Suppressor macrophage (primary cell): Measurements from ENCODE around the gene SIRT7.

Source experiments
- DNase-seq, 4 experiments: peaks; one replicate each; pipeline ENCODE4 v3.0.0-alpha.2; 2020 to 2022

SIRT7 gene

DNA sequence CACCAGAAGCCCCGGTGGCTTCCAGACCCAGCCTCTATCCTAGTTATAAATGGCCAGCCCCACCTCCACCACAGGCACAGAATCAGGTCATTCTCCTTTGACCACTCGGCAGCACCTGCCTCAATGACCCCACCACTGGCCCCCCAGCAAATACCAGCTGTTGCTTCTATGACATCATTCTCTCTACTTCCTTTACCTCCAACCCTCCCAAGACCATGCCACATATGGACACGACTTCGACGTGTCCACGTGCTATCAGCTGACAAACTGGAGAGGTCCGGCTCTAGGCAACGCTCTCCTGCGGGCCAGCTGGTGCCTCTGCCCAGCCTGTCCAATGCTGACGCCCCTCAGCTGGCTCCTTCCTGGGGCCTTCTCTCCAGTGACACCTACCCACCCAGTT is 32.5 kb downstream of the SIRT7 start:
- DNase-seq = no peak

DNA sequence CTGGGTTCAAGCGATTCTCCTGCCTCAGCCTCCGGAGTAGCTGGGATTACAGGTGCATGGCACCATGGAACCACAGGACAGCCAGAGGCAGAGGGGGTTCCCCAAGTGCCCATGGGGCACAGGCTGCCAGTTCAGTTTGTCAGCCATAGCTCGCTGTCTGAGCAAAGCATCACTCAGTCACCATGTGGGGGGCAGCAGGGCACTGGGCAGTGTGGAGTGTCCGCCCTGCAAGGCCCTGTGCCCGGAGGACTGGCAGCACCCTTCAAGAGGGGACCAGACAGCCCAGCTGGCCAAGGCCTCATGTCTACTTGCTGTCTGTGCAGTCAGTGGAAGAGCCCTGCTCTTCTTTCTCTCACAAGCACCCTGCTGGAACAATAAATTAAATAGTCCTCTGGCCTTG is 33.0 kb downstream of the SIRT7 start:
- no peak for DNase-seq

GRCh38 chr17:81884520-81884919 is 33.5 kb downstream of the SIRT7 start:
- DNase-seq = no peak

GRCh38 chr17:81879121-81879520 is 38.9 kb downstream of the SIRT7 start:
- no peak for DNase-seq

DNA sequence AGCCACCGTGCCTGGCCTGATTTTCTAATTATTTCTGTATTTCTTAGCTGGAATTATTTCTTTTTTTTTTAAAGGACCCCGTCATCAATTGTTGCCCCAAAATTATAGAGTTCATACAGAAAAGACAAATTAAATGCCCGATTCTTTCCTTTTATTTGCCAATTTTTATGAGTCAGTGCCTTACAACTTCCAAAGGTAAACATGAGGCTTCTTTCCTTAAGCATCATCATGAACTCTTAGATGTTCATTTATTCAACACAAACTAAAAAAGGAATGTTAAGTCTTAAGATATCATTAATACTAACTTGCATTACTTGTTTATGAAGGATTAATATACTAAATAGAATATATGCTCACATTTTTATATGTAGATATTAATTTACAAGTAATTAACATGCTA is 39.7 kb downstream of the SIRT7 start:
- DNase-seq = no peak

- no peak for DNase-seq
Observed at GRCh38 chr17:81877569-81877968, 40.4 kb downstream of the SIRT7 start.

DNA sequence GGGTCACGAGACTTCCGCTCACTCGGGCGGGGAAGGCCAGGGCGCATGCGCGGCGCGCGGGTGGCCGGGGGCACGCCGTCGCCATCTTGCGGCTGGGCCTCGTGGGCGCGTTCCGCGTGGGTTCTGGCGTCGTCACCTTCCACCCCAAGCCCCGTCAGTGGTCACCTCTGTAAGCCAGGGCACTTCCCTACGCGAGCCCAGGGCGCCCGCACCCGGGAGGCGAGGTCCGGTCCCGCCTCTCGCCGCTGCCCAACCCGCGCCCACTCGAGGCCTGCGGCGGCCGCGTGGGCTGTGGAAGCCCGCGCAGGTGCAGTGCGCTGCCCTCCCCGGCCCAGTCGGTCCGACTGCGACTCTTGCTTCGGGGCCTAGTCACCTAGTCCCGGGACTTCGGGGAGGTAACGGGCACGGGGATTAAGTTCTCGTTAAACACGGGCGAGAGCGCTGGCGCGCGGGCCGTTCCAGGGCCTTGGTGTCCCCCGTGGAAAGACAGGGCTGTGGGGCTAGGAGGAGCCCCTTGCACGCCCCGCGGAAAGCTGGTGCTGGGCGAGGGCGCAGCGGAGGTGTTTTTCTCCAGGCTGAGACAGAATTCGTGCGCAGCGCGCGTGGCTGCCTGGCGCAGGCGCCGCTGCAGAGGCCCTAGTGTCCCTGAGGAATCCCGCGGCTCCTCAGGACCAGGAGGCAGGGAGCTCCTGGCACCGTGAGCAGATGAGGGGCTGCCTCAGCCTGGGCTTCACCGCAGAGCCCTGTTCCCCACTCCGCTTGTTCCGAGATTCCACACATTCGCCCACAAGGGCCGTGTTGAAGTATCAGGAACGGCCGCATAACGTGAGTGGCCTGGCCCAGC is 46.4 kb downstream of the SIRT7 start:
- DNase-seq = peak; percentile 97 to 99 (median 98)

- DNase-seq = no peak
Observed at GRCh38 chr17:81870981-81871386, 47.0 kb downstream of the SIRT7 start, which contains the start of gene ARHGDIA. TSS of gene ARHGDIA (minus strand) at chr17:81871337. CDS start at chr17:81869930, 1,407 bp downstream.

- peak; percentile 70 to 85 (median 74) for DNase-seq
Observed at GRCh38 chr17:81870131-81870980, 47.6 kb downstream of the SIRT7 start.

- DNase-seq = peak in 3 of 4 experiments; percentile 33 to 61 (median 48)
Observed at GRCh38 chr17:81869221-81870130, 48.5 kb downstream of the SIRT7 start.

DNA sequence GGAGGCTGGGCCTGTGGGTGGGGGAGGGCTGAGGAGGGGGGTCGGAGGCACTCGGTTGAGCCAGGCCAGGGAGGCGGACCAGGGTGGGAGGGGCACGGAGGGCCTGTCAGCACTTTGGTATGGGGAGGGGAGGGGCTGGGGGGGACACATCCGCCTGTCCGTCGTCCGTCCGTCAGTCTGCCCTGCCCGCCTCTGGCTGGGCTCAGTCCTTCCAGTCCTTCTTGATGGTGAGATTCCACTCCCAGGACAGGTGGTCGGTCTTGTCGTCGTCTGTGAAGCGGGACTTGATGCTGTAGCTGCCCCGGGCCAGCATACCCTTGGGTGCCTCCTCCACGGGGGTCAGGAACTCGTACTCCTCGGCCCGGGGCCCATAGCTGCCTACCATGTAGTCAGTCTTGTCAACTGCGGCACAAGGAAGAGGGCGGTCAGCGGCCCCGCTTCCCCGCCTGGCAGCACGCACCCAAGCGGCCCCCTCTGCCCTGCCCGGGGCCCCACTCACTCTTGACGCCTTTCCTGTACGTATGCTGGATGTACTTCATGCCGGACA is 49.2 kb downstream of the SIRT7 start:
- no peak for DNase-seq

DNA sequence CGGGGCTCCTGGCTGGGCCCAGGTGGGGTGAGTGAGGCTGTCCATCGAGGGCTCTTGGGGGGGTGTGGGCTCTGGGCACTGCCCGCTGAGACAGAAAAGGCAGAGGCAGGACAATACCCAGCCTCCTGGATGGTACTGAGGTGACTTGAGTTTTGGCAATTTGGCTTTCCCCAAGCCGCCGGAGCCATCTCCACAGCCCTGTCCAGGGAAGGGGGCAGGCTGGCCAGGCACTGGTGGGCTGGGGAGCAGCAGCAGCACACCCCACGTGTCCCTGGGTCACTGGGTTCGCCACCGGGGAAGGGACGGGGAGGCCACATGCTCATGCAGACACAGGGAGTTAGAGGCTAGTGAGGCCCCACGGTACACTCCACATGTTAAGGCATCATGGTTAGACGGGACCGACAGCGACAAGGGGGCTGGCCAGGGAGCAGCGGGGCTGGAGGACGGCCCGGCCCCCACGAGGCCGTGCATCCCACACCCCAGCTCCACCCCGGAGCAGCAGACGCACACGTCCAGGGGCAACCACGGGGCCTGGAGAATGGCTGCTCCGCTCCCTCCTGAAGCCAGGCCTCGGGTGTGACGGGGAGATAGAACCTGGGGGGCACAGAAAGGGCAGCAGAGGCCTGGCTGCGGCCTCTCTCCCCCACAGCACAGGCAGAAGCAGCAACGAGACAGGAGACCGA is 49.8 kb downstream of the SIRT7 start:
- no peak for DNase-seq

DNA sequence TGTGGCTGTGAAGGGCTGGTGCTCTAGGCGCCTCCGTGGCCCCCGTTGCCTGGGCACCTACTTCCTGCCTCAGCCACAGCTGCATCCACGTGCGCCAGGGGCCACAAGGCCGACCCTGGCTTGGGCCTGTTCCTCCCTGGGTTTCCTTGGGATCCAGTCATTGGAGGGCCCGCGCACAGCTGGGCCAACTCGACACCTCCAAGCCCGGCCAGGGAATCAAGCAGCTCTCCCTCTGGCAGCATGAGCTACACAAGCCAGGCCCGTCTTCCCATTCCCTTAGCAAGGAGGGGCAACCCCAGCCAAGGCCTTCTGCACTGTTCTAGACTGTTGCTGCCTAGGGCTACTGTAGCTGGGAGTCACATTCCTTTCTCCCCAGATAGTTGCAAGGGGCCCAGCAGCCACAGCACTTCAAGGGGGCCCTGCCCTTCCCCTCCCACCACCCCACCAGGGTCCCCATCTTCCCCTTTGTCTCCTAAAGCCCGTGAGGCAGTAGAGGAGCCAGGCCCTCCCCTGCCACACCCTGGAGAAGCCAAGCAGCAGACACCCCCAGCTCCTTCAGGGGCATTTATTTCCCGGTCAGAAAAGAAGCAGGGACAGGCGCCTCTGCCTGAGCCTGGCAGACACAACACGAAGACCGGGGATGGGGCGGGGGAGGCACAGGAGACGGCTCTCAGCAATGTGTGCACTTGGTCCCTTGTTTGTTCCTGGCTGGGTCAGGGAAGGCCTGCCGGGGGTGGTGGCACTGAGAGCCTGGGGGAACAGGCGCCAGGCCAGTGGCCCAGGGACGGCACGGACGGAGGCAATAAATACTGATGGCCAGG is 50.6 kb downstream of the SIRT7 start:
- peak; percentile 13 to 49 (median 29) for DNase-seq

DNA sequence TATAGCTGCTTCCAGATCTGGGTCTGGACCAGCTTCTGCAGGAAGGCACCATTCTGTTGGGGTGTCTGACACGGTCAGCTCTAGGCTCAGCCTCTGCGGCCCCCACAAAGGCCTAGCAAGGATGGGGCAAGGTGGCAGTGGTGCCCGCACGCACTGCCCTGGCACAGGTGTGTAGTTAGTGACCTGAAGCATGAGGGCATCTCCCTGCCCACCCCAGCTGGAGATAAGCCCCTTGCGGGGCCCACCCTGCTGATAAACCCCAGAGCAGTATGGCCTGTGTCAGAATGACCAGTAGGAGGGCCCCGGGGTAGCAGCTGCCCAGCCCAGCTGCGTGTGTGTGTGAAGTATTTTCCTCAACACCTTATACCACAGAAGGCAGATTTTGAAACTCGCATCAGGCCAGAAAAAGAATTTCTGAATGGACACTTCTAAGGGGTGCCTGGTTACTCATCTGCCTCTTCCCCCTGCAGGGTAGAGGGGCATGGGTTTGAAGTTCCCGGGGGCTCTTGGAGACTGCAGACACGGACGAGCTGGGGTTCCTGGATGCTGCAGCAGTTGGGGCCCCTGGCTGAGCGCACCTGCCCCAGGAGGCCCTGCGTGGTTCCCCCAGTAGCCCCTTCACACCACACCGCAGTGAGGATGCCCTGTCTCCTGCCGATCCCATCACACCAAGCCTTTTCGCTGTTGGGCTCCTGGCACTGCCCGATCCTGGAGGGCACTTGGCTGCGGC is 51.4 kb downstream of the SIRT7 start:
- no peak for DNase-seq

DNA sequence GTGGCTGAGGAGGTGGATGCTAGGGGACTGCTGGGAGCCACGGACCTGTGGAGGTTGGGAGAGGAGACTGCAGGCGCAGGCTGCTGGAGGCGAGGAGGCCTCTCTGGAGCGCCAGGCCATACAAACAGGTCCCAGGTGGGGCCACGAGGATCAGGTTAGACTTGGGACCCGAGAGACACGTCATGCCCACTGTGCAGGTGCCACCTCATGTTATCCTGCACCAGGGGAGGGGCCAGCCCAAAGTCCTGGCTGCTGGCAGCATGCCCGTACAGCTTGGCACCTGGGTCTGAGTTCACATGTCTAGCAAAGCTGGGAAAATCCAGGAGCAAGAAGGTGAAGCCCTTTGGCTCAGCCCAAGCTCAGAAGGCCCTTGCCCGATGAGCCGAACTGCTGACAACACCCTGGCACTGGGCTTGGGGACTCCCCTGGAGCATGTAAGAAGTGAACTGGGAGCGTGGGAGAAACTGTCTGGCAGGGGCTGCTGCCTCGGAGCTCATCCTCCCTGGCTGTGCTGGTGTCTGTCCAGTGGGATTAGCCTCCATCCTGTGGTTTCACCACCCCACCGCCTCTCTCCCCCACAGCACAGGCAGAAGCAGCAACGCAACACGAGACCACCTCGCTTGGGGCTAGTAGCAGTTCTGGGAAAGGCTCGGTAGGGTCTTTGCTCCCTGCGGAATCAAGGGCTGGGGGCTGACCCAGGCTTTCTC is 52.1 kb downstream of the SIRT7 start:
- peak in 1 of 4 experiments; percentile 29 for DNase-seq

- no peak for DNase-seq
Observed at GRCh38 chr17:81865358-81865732, 52.6 kb downstream of the SIRT7 start.

DNA sequence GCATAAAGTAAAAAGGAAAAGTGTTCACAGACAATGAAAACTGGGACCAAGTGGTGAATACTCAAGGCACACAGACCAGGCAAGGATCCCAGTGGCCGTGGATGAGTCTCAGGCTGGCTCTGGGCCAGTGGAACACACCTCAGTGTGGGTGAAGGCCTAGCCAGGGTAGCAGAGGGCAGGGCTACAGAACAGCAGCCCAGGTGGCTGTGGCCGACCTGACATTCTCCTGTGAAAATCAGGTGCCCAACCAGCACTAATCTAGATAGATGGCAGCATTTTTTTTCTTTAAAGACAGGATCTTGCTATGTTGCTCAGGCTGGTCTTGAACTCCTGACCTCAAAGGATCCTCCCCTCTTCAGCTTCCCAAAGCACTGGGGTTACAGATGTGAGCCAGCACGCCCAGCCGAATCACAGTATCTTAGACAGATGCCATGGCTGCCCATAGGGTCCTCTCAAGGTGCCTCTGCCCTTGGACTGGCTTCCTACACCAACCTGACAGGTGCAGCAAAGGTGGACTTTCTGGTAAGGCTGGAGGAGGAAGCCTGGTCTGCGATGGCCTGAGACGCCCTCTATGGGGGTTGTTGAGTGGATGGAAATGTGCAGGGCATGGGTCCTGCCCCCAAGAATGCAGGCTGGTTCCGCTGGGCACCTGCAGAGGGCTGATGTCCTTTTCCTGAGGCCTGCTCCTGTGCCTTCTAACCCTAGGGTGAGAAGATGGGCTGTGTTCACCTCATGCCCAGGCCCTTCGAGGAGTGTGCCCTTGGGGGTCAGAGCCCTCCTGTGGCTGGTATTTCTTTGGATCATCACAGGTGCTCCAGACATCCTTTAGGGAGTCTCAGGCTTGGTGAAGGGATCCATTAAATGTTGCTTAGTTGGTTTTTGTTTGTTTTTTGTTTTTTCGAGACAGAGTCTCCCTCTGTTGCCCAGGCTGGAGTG is 53.9 kb downstream of the SIRT7 start:
- no peak for DNase-seq

DNA sequence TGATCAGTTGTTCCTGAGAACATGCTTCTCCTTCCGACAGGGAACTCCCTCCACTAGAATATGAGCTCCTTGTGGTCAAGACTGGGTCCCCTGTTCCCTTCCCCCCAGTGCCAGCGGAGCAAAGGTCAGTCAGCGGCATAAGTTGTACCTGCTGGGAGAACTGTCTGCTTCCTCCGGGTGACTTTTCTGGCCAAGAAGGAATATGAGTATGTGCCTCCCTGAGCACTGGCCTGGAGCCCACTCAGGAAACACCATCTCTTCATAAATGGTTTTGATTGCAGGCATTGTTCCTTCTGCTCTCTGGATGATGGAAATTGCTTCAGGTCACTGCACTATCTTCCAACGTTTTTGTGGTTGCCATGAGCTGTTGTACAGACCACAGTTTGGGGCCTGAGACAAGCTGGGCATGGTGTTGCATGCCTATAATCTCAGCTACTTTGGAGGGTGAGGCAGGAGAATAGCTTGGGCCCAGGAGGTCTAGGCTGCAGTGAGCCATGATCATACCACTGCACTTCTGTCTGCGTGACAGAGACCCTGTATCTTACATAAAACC is 54.8 kb downstream of the SIRT7 start:
- DNase-seq = no peak
